GM12878 (cell line): Measurements from ENCODE around the gene FAM151A. TPM values are rescaled to one million over a fixed set of nuclear protein-coding genes. Genes with fewer than 3 reads are reported as not detected.

ENCODE experiments used
- ATAC-seq: fragments of 200-7000 bp; cut with Tn5 transposase; 3 replicates; pipeline ENCODE4 v1.9.1; 2020; ENCODE audit warnings: mild to moderate bottlenecking, moderate library complexity
- BruUV-seq: library from RNA; stranded (reverse); fragments of 400-500 nt; replicated peaks from 2 replicates; lab custom pipeline; 2021; lab: Mats Ljungman, UMichigan
- CTCF ChIA-PET: fragments of 300-600 bp; sonication (Branson Sonifier 250); formaldehyde crosslinking; extraction: SDS; loops from one replicate; lab custom pipeline; 2021; ENCODE audit warnings: inconsistent platforms; lab: Yijun Ruan, JAX
- POLR2A ChIA-PET: fragments of 350-600 bp; formaldehyde crosslinking; extraction: SDS; loops from one replicate; lab custom pipeline; 2021; ENCODE audit warnings: inconsistent platforms; lab: Charles Lee
- RAD21 ChIA-PET: fragments of 300-600 bp; sonication (Branson Sonifier 250); formaldehyde crosslinking; loops from one replicate; lab custom pipeline; 2023; ENCODE audit warnings: antibody characterized with exemption; ENCODE audit not compliant: unreplicated experiment; lab: Charles Lee
- SMC1A ChIA-PET: fragments of 300-600 bp; sonication (Branson Sonifier 250); formaldehyde crosslinking; loops from one replicate; lab custom pipeline; 2023; ENCODE audit not compliant: unreplicated experiment, uncharacterized antibody; lab: Charles Lee
- DNase-seq: peaks from one replicate; pipeline ENCODE4 v3.0.0-alpha.2; 2011; ENCODE audit warnings: low read depth, low spot score
- FAIRE-seq: peaks from 3 replicates; lab custom pipeline; 2011; peaks lifted over from hg19 to GRCh38; lab: Jason Lieb, UNC
- H2AFZ ChIP-seq: 2 replicates; pipeline ENCODE4 v1.6.0; 2011; ENCODE audit warnings: low read depth, low read length, control low read depth; ENCODE audit not compliant: control insufficient read depth
- H3K27ac ChIP-seq: 2 replicates; pipeline ENCODE4 v1.5.1; 2011; ENCODE audit warnings: control low read depth; ENCODE audit not compliant: control insufficient read depth, insufficient read depth
- H3K27me3 ChIP-seq, 2 experiments: replicated peaks in 1 of 2; 2 replicates each; pipeline versions ENCODE4 v1.6.0 to v1.6.1; 2011; ENCODE audit warnings: low read length in 1 of 2; ENCODE audit not compliant: control insufficient read depth in 2 of 2, insufficient read depth in 2 of 2
- H3K36me3 ChIP-seq, 2 experiments: 2 replicates each; pipeline ENCODE4 v1.5.1; 2011; ENCODE audit warnings: low read length in 1 of 2; ENCODE audit not compliant: control insufficient read depth in 2 of 2, insufficient read depth in 2 of 2
- H3K4me1 ChIP-seq: 2 replicates; pipeline ENCODE4 v1.6.1; 2011; ENCODE audit warnings: mild to moderate bottlenecking, low read length, moderate library complexity, mixed read lengths; ENCODE audit not compliant: control insufficient read depth, insufficient read depth
- H3K4me2 ChIP-seq: 2 replicates; pipeline ENCODE4 v1.6.0; 2011; ENCODE audit warnings: control low read depth; ENCODE audit not compliant: control insufficient read depth, insufficient read depth
- H3K4me3 ChIP-seq: fragments of 200-600 bp; sonication (generic); 2 replicates; pipeline ENCODE4 v1.5.1; 2016
- H3K79me2 ChIP-seq: 2 replicates; pipeline ENCODE4 v1.6.0; 2011; ENCODE audit warnings: low read length; ENCODE audit not compliant: control insufficient read depth, insufficient read depth
- H3K9ac ChIP-seq: 2 replicates; pipeline ENCODE4 v1.8.0; 2011; ENCODE audit warnings: low read length, control low read depth, mixed read lengths; ENCODE audit not compliant: control insufficient read depth, insufficient read depth
- H3K9me3 ChIP-seq: replicated peaks from 3 replicates; pipeline ENCODE4 v1.5.1; 2011; ENCODE audit warnings: mild to moderate bottlenecking, low read length; ENCODE audit not compliant: control insufficient read depth, insufficient read depth
- H4K20me1 ChIP-seq: 2 replicates; pipeline ENCODE4 v1.6.0; 2011; ENCODE audit not compliant: control insufficient read depth, insufficient read depth
- NRF1 ChIP-seq: conservative IDR thresholded peaks from 2 replicates; pipeline ENCODE4 v1.6.1; 2011; ENCODE audit warnings: mild to moderate bottlenecking, low read depth, low read length, improper control_type of control experiment
- RAD51 ChIP-seq: fragments of 450-650 bp; IDR thresholded peaks from 2 replicates; pipeline ENCODE4 v1.6.1; 2016; ENCODE audit warnings: moderate library complexity, mild to moderate bottlenecking, inconsistent platforms
- SP1 ChIP-seq: IDR thresholded peaks from one replicate; pipeline ENCODE4 v1.6.1; 2011; ENCODE audit warnings: low read depth, low read length
- ZNF384 ChIP-seq: IDR thresholded peaks from 2 replicates; pipeline ENCODE4 v1.6.1; 2012; ENCODE audit warnings: low read depth, mild to moderate bottlenecking, low read length, improper control_type of control experiment, borderline replicate concordance
- WGBS: methylation state at CpG from one replicate; pipeline ENCODE4 v1.1.6; 2016; ENCODE audit warnings: low lambda C conversion rate; ENCODE audit not compliant: insufficient replicate concordance, insufficient coverage; ENCODE audit errors: missing lambda C conversion rate; 5-methylcytosine and 5-hydroxymethylcytosine counted together
- in situ Hi-C: fragments of 300-500 bp; cut with MboI; formaldehyde crosslinking; loops from 9 replicates; pipeline ENCODE4 v1.14.3; 2018; ENCODE audit warnings: mixed read lengths
- intact Hi-C: fragments of 100-400 bp; cut with micrococcal nuclease; formaldehyde crosslinking; loops from one replicate; pipeline ENCODE4 v1.14.2; 2022; ENCODE audit not compliant: unreplicated experiment
- polyA plus RNA-seq, 11 experiments: library from polyadenylated mRNA; depleted of rRNA in 4 of 11; unstranded in 6 of 11; stranded (reverse) in 5 of 11; fragments of >200 nt; fragmentation: Nextera tagmentation in 4 of 11; fragmentation: Illumina TruSeq in 1 of 11; extraction: Ambion mirVana in 4 of 11; extraction: Trizol in 1 of 11; gene quantifications; 1 replicate in 1 of 11; 2 replicates in 10 of 11; pipeline versions ENCODE4 v1.2.1 to v1.2.3, GENCODE V29; 2011 to 2016; ENCODE audit warnings: inconsistent platforms in 2 of 11, missing spikeins in 2 of 11, low read depth in 1 of 11
- total RNA-seq, 4 experiments: library from RNA; depleted of rRNA in 3 of 4; stranded (reverse); fragments of >200 nt in 3 of 4; fragmentation: Illumina TruSeq in 1 of 4; extraction: Trizol in 1 of 4; gene quantifications; 2 replicates each; pipeline versions ENCODE4 v1.2.1 to v1.2.3, GENCODE V29; 2013 to 2021
- TF ChIP-seq, protein P1 (sequence below): IDR thresholded peaks from 2 replicates; pipeline ENCODE4 v1.6.1; 2012; ENCODE audit warnings: improper control_type of control experiment, low read depth, low read length; ENCODE audit not compliant: insufficient replicate concordance

Gene FAM151A
- total and polyA plus RNA-seq, 10 of the 15 experiments (the other 5 are each of a cell fraction or from before 2014, with no cell fraction given), result 0.09 to 0.34 (median 0.14) TPM; not detected in 5

DNA sequence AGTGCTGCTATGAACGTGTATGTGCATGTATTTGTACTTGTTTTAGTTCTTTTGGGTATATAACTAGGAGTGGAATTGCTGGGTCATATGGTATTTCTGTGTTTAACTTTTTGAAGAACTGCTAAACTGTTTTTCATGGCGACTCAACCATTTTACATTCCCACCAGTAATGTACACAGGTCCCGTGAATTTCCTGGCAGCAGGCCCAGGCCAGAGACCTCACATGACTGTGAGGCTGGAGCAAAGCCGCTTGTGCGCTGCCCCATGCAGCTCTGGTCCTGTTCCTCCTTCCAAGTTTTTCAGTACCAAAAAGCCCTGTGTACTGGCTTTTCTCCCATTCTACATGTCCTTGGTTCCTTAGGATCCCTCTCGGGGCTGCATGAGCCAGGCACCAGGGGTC lies 45.7 kb downstream of the FAM151A start:
- TF ChIP-seq SP1 (no peak), NRF1 (no peak), RAD51 (no peak), ZNF384 (no peak)
- TF ChIP-seq, protein P1, sequence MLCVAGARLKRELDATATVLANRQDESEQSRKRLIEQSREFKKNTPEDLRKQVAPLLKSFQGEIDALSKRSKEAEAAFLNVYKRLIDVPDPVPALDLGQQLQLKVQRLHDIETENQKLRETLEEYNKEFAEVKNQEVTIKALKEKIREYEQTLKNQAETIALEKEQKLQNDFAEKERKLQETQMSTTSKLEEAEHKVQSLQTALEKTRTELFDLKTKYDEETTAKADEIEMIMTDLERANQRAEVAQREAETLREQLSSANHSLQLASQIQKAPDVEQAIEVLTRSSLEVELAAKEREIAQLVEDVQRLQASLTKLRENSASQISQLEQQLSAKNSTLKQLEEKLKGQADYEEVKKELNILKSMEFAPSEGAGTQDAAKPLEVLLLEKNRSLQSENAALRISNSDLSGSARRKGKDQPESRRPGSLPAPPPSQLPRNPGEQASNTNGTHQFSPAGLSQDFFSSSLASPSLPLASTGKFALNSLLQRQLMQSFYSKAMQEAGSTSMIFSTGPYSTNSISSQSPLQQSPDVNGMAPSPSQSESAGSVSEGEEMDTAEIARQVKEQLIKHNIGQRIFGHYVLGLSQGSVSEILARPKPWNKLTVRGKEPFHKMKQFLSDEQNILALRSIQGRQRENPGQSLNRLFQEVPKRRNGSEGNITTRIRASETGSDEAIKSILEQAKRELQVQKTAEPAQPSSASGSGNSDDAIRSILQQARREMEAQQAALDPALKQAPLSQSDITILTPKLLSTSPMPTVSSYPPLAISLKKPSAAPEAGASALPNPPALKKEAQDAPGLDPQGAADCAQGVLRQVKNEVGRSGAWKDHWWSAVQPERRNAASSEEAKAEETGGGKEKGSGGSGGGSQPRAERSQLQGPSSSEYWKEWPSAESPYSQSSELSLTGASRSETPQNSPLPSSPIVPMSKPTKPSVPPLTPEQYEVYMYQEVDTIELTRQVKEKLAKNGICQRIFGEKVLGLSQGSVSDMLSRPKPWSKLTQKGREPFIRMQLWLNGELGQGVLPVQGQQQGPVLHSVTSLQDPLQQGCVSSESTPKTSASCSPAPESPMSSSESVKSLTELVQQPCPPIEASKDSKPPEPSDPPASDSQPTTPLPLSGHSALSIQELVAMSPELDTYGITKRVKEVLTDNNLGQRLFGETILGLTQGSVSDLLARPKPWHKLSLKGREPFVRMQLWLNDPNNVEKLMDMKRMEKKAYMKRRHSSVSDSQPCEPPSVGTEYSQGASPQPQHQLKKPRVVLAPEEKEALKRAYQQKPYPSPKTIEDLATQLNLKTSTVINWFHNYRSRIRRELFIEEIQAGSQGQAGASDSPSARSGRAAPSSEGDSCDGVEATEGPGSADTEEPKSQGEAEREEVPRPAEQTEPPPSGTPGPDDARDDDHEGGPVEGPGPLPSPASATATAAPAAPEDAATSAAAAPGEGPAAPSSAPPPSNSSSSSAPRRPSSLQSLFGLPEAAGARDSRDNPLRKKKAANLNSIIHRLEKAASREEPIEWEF, result no peak
- DNase-seq (no peak), FAIRE-seq (no peak), ATAC-seq (no peak)
- Histone ChIP-seq H3K4me1 (no peaks in the 10 kb centered on the region; the same call in 1 of the 2 replicates), H3K36me3 (no peaks in the 10 kb centered on the region), H3K4me2 (no peak overlapping the region), H3K9me3 (no peaks in the 10 kb centered on the region), H3K4me3 (no peak overlapping the region), H2AFZ (no peak overlapping the region), H3K27ac (no peak overlapping the region), H4K20me1 (no peaks in the 10 kb centered on the region), H3K9ac (no peak overlapping the region), H3K79me2 (no peaks in the 10 kb centered on the region), H3K27me3 (no peaks in the 10 kb centered on the region)
- 53% methylated on average over 6 of the region's 6 CpGs for WGBS
- intact Hi-C loops, result no loop called here
- POLR2A ChIA-PET, result no interaction called here
- CTCF ChIA-PET, result no interaction called here
- RAD21 ChIA-PET, result no interaction called here
- in situ Hi-C loops, result no loop called here
- BruUV-seq, result no TSS peak
- SMC1A ChIA-PET, result no interaction called here
